Measurements from ENCODE around the gene MLF2. TPM values are rescaled to one million over a fixed set of nuclear protein-coding genes. Genes with fewer than 3 reads are reported as not detected.

Gene MLF2
- total RNA-seq, 1 experiment from 2014 or later = 309 TPM

GRCh38 chr12:6754411-6754810 lies 1.5 kb upstream of the MLF2 start:
- TF ChIP-seq ZFX (IDR thresholded peaks at IDR 0.05) (no peak), CTCF (IDR thresholded peaks at IDR 0.05 in 2 of 3, conservative IDR thresholded peaks at IDR 0.05 in 1 of 3; ENCODE audit: borderline replicate concordance in 1 of 3, insufficient read depth in 1 of 3, low read depth in 2 of 3, low read length in 2 of 3) (no peak), CEBPB (IDR thresholded peaks at IDR 0.05; ENCODE audit: low read depth) (no peak), RAD21 (IDR thresholded peaks at IDR 0.05; ENCODE audit: low read depth) (no peak), SIN3A (IDR thresholded peaks at IDR 0.05; ENCODE audit: low read depth) (no peak), JUND (IDR thresholded peaks at IDR 0.05) (no peak), CBX3 (IDR thresholded peaks at IDR 0.05; ENCODE audit: low read depth) (no peak), EZH2 (IDR thresholded peaks at IDR 0.05) (no peak), FOSL1 (IDR thresholded peaks at IDR 0.05; ENCODE audit: low read depth) (no peak), ZNF274 (IDR thresholded peaks at IDR 0.05; ENCODE audit: low read depth, low read length) (no peak), ATF3 (IDR thresholded peaks at IDR 0.05) (no peak), POLR2AphosphoS5 (IDR thresholded peaks at IDR 0.05; ENCODE audit: low read depth, low read length) (no peak), REST (IDR thresholded peaks at IDR 0.05; ENCODE audit: low read depth) (no peak)
- no peaks in the 10 kb centered on the region for H4K20me1 ChIP-seq (ENCODE audit: insufficient read depth)
- H3K27me3 ChIP-seq (ENCODE audit: insufficient read depth, low read length) = no peaks in the 10 kb centered on the region
- intact Hi-C loops (cut with micrococcal nuclease) = loop anchor here (5.0 kb wide), 1 partner anchor 208 kb away; no protein-coding TSS in a partner anchor
- H3K79me2 ChIP-seq (ENCODE audit: insufficient read depth, low read length) = peaks cover 31% of the 10 kb centered on the region
- no peak overlapping the region for H3K4me2 ChIP-seq (ENCODE audit: low read length)
- H3K36me3 ChIP-seq (ENCODE audit: control insufficient read depth in 1 of 2, insufficient read depth in 2 of 2, low read length in 2 of 2) = peaks cover 18 to 25% of the 10 kb centered on the region in 2 experiments; a peak in 3 of 4 replicates
- 0 out of 2 replicates have a peak overlapping the region, but pooled peaks have one; percentile 92 for H3K27ac ChIP-seq (ENCODE audit: low read depth, low read length)
- ChIA-PET RAD21 (ENCODE audit: low non-redundant PET in 1 of 2, low total read pairs in 2 of 2, uncharacterized antibody in 2 of 2, unreplicated experiment in 2 of 2) (interaction anchor here (1.2 to 2.9 kb wide), 2 partner anchors 11 to 15 kb away, joined by 4 to 15 read pairs; partner anchors contain the start of gene PTMS (in 1 of the 2)), POLR2A (interaction anchor here (1.1 to 3.3 kb wide), 7 partner anchors 8 to 114 kb away, joined by 4 to 41 read pairs (median 7); partner anchors contain the start of genes COPS7A, PTMS and TPI1), CTCF (interaction anchor here (0.5 to 4.6 kb wide), 20 partner anchors 8 to 283 kb away, joined by 3 to 53 read pairs (median 10); partner anchors contain the start of genes CDCA3, COPS7A, LAG3 and P3H3)
- no peak overlapping the region for H3K4me3 ChIP-seq (replicated peaks in 1 of 2; ENCODE audit: low read depth in 1 of 2, low read length in 2 of 2)
- no peak for ATAC-seq
- no peak overlapping the region for H2AFZ ChIP-seq (ENCODE audit: low read depth, low read length, poor library complexity, severe bottlenecking)
- peaks cover 14 to 38% of the 10 kb centered on the region in 2 experiments; a peak in 3 of 4 replicates for H3K4me1 ChIP-seq (ENCODE audit: control insufficient read depth in 1 of 2, insufficient read depth in 2 of 2, low read length in 2 of 2)
- no peak for DNase-seq (ENCODE audit: low read depth, low spot score)
- H3K9me3 ChIP-seq (ENCODE audit: control insufficient read depth in 1 of 2, insufficient read depth in 1 of 2, low read depth in 1 of 2, low read length in 2 of 2) = no peaks in the 10 kb centered on the region
- no peak overlapping the region for H3K9ac ChIP-seq (ENCODE audit: low read length)
- H3K9me2 ChIP-seq (ENCODE audit: insufficient read depth) = no peaks in the 10 kb centered on the region
- BruUV-seq (replicated peaks) = no TSS peak

All from HCT116 (cell line).